Gastrocnemius medialis (tissue), 4 donors: ENCODE results near the gene ASPHD1. TPM values are rescaled to one million over a fixed set of nuclear protein-coding genes. Genes with fewer than 3 reads are reported as not detected.

Experiments used
- ATAC-seq, 2 donors: fragments of 150-250 bp; one replicate each; pipeline ENCODE4 v1.9.1; 2016
- DNase-seq, 2 donors: peaks; one replicate each; pipeline ENCODE4 v3.0.0-alpha.2; 2019
- H3K27ac ChIP-seq, 4 donors: fragments of 200-600 bp; sonication (generic); 1 replicate in 1 of 4; 2 replicates in 3 of 4; pipeline ENCODE4 v1.5.1; 2016 to 2018; ENCODE audit warnings: mild to moderate bottlenecking in 2 of 4, moderate library complexity in 1 of 4
- H3K27me3 ChIP-seq, 3 donors: fragments of 200-600 bp; sonication (generic) in 2 of 3; 1 replicate in 1 of 3; 2 replicates in 2 of 3; pipeline versions ENCODE4 v1.5.1 to v1.6.0; 2016 to 2019; ENCODE audit warnings: mild to moderate bottlenecking in 1 of 3, moderate library complexity in 1 of 3
- H3K36me3 ChIP-seq, 2 donors: fragments of 200-600 bp; sonication (generic) in 1 of 2; one replicate each; pipeline ENCODE4 v1.5.1; 2017 to 2018
- H3K4me1 ChIP-seq, 2 donors: fragments of 200-600 bp; sonication (generic) in 1 of 2; one replicate each; pipeline ENCODE4 v1.5.1; 2016 to 2017; ENCODE audit warnings: mild to moderate bottlenecking in 2 of 2
- H3K4me3 ChIP-seq, 4 donors: fragments of 200-600 bp; sonication (generic) in 3 of 4; 1 replicate in 1 of 4; 2 replicates in 3 of 4; pipeline ENCODE4 v1.5.1; 2016 to 2019; ENCODE audit warnings: mild to moderate bottlenecking in 2 of 4
- H3K9me3 ChIP-seq, 3 donors: fragments of 200-600 bp; sonication (generic) in 2 of 3; 1 replicate in 1 of 3; 2 replicates in 2 of 3; pipeline ENCODE4 v1.5.1; 2016 to 2019
- CTCF ChIP-seq, 5 experiments: fragments of 450-650 bp in 3 of 5; fragments of 200-600 bp in 2 of 5; sonication (generic) in 2 of 5; IDR thresholded peaks in 4 of 5; conservative IDR thresholded peaks in 1 of 5; 1 replicate in 4 of 5; 2 replicates in 1 of 5; pipeline ENCODE4 v1.5.1; 2016 to 2019; ENCODE audit warnings: antibody characterized with exemption in 5 of 5, mild to moderate bottlenecking in 3 of 5, moderate library complexity in 3 of 5
- POLR2A ChIP-seq, 2 donors: fragments of 450-650 bp; IDR thresholded peaks; one replicate each; pipeline ENCODE4 v1.6.1; 2017; ENCODE audit warnings: antibody characterized with exemption in 2 of 2, mild to moderate bottlenecking in 2 of 2, moderate library complexity in 2 of 2
- in situ Hi-C, 4 donors: fragments of 200-750 bp; cut with MboI; loops; one replicate each; pipeline versions ENCODE4 v1.15.0 to v1.8.0; 2017; ENCODE audit warnings: low sequenced_read_pairs in 4 of 4
- intact Hi-C: fragments of 100-400 bp; cut with DNase I; formaldehyde crosslinking; loops from one replicate; pipeline ENCODE4 v1.15.1; 2023; ENCODE audit warnings: low total_unique reads
- total RNA-seq, 4 donors: library from RNA; depleted of rRNA; stranded (reverse); fragments of >200 nt; gene quantifications; one replicate each; pipeline versions ENCODE4 v1.1.0 to v1.2.3, GENCODE V29; 2016

Gene ASPHD1
- total RNA-seq, 4 donors from 2014 or later = not detected

DNA sequence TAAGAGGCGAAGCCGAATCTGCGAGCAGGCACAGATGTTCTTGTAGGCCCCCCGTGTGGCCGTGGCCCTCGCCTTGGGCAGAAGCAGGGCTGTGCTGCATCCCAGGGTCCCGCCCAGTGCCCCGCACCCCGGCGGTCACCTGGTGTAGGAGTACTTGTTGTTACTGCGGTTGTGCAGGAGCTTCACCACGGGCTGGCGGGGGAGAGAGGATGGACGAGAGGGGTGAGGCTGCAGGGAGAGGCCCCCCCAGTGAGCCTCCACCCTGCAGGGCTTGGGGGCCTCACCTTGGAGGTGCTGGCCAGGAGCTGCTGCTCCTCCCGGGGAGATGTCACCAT lies 11.4 kb downstream of the ASPHD1 start:
- in situ Hi-C loops = no loop called here
- no peak for TF ChIP-seq CTCF (IDR thresholded peaks at IDR 0.05 in 4 of 5, conservative IDR thresholded peaks at IDR 0.05 in 1 of 5)
- TF ChIP-seq POLR2A (IDR thresholded peaks at IDR 0.05) = no peak
- no peaks in the 10 kb centered on the region for H3K9me3 ChIP-seq
- no peak for ATAC-seq
- intact Hi-C loops = no loop called here
- no peaks in the 10 kb centered on the region for H3K36me3 ChIP-seq
- H3K4me3 ChIP-seq = no peak overlapping the region
- no peaks in the 10 kb centered on the region for H3K27me3 ChIP-seq
- DNase-seq = no peak
- no peaks in the 10 kb centered on the region for H3K4me1 ChIP-seq
- no peak overlapping the region for H3K27ac ChIP-seq

DNA sequence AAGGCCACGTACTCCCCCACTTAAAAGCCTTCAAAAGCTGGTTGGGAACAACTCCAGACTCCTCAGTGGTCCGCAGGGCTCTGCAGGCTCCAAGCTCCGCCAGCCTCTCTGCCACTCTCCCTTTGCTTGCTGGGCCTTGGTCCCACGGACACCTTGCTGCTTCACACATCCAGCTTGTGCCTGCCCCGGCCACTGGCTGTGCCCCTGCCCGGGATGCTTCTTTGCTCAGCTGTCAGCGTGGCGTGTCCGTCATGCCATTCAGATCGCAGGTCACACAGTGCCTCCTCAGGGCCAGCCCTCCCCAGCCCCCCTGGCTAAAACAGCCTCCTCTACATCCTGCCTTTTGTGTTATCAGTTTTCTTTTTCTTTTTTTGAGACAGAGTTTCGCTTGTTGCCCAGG lies 11.8 kb downstream of the ASPHD1 start:
- intact Hi-C loops = no loop called here
- no peak overlapping the region for H3K4me3 ChIP-seq
- ATAC-seq (no peak), DNase-seq (no peak)
- in situ Hi-C loops = no loop called here
- no peaks in the 10 kb centered on the region for H3K9me3 ChIP-seq
- H3K27ac ChIP-seq = no peak overlapping the region
- H3K27me3 ChIP-seq = no peaks in the 10 kb centered on the region
- no peaks in the 10 kb centered on the region for H3K4me1 ChIP-seq
- TF ChIP-seq POLR2A (IDR thresholded peaks at IDR 0.05) (no peak), CTCF (IDR thresholded peaks at IDR 0.05 in 4 of 5, conservative IDR thresholded peaks at IDR 0.05 in 1 of 5) (no peak)
- H3K36me3 ChIP-seq = no peaks in the 10 kb centered on the region

GRCh38 chr16:29913514-29913913 lies 13.2 kb downstream of the ASPHD1 start:
- H3K27me3 ChIP-seq = no peaks in the 10 kb centered on the region
- in situ Hi-C loops (no loop called here), intact Hi-C loops (no loop called here)
- no peak overlapping the region for H3K4me3 ChIP-seq
- TF ChIP-seq POLR2A (IDR thresholded peaks at IDR 0.05) = no peak
- TF ChIP-seq CTCF (IDR thresholded peaks at IDR 0.05 in 4 of 5, conservative IDR thresholded peaks at IDR 0.05 in 1 of 5) = no peak
- ATAC-seq (no peak), DNase-seq (no peak)
- H3K9me3 ChIP-seq = no peaks in the 10 kb centered on the region
- H3K27ac ChIP-seq = no peak overlapping the region
- H3K4me1 ChIP-seq = no peaks in the 10 kb centered on the region
- H3K36me3 ChIP-seq = no peaks in the 10 kb centered on the region

GRCh38 chr16:29915590-29916247 lies 15.4 kb downstream of the ASPHD1 start:
- in situ Hi-C loops = no loop called here
- H3K27ac ChIP-seq = no peak overlapping the region
- H3K36me3 ChIP-seq = peaks cover 0 to 19% of the 10 kb centered on the region in 2 donors

More at GRCh38 chr16:29915590-29916247, 15.4 kb downstream of the ASPHD1 start:
- H3K4me1 ChIP-seq = no peaks in the 10 kb centered on the region
- no peaks in the 10 kb centered on the region for H3K9me3 ChIP-seq
- ATAC-seq (no peak), DNase-seq (no peak)
- H3K4me3 ChIP-seq = no peak overlapping the region
- TF ChIP-seq POLR2A (IDR thresholded peaks at IDR 0.05) (no peak), CTCF (IDR thresholded peaks at IDR 0.05 in 4 of 5, conservative IDR thresholded peaks at IDR 0.05 in 1 of 5) (no peak)
- intact Hi-C loops = no loop called here
- H3K27me3 ChIP-seq = no peaks in the 10 kb centered on the region
